Measurements from ENCODE around the gene MAB21L1. TPM values are rescaled to one million over a fixed set of nuclear protein-coding genes. Genes with fewer than 3 reads are reported as not detected.

Gene MAB21L1
- total RNA-seq, 1 experiment from 2014 or later = not detected

- CTCF ChIA-PET = no interaction called here
- TF ChIP-seq CTCF (IDR thresholded peaks at IDR 0.05) (no peak), POLR2AphosphoS5 (IDR thresholded peaks at IDR 0.05; ENCODE audit: low read depth, low read length) (no peak), REST (IDR thresholded peaks at IDR 0.05; ENCODE audit: insufficient read depth in 1 of 2, low read depth in 2 of 2, low read length in 1 of 2) (no peak), SIN3A (IDR thresholded peaks at IDR 0.05; ENCODE audit: borderline replicate concordance, insufficient read depth, low read depth, low read length) (no peak), TCF7L2 (IDR thresholded peaks at IDR 0.05; ENCODE audit: low read depth, low read length) (no peak)
- Histone ChIP-seq H3K36me3 (ENCODE audit: control insufficient read depth, insufficient read depth, low read length) (no peaks in the 10 kb centered on the region), H3K27ac (ENCODE audit: low read length) (no peak overlapping the region), H3K9me3 (ENCODE audit: control insufficient read depth, insufficient read depth, low read depth, low read length) (no peaks in the 10 kb centered on the region), H3K4me3 (ENCODE audit: low read depth in 2 of 2, low read length in 2 of 2) (no peak overlapping the region), H3K27me3 (ENCODE audit: control insufficient read depth, insufficient read depth, low read length) (no peaks in the 10 kb centered on the region), H3K4me1 (ENCODE audit: control insufficient read depth, insufficient read depth, low read length) (no peaks in the 10 kb centered on the region)
- no TSS peak for BruUV-seq (replicated peaks)
- ATAC-seq (no peak), DNase-seq (ENCODE audit: low read depth, low spot score) (no peak)
- in situ Hi-C loops (cut with HindIII; ENCODE audit: low pct_unique_long_range_greater_than_20kb, low sequenced_read_pairs) = no loop called here
- intact Hi-C loops (cut with micrococcal nuclease; ENCODE audit: unreplicated experiment) = no loop called here
- POLR2A ChIA-PET = no interaction called here
Observed at GRCh38 chr13:35518337-35518946, 42.0 kb upstream of the MAB21L1 start.

DNA sequence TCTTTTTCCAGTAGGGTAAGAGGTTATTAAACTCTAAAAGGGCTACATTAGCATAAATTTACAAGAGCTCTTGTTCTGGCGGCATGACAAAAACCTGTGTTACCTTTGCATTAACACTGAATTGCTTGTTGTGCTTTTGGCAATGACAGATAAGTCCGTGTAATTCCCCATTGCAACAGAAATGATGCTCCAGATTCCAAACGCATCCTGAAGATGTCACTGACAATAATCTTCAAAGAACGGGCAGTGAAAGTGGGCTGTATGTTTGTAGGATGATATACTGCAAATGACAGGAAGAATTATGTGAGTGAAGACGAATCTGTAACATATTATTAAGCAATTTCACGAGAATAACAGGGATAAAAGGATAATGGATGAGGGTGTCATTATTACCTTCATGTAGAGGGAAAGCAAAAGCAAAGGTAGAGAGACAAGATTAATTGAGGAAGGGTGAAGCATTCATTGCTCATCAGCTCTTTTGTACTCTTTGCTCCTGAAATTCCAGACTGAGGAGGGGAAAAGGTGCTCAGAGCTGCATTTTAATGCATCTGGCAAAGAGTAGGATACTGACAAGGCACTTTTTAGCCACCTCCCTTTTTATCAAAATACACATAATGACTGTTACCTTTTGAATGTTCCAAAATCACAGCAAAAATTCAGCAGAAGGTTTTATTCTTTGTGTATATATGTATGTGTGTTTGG, 38.5 kb upstream of the MAB21L1 start:
- BruUV-seq (replicated peaks) = no TSS peak
- ChIA-PET CTCF (no interaction called here), POLR2A (no interaction called here)
- Histone ChIP-seq H3K27ac (ENCODE audit: low read length) (no peak overlapping the region), H3K27me3 (ENCODE audit: control insufficient read depth, insufficient read depth, low read length) (no peaks in the 10 kb centered on the region), H3K4me3 (ENCODE audit: low read depth in 2 of 2, low read length in 2 of 2) (no peak overlapping the region), H3K9me3 (ENCODE audit: control insufficient read depth, insufficient read depth, low read depth, low read length) (no peaks in the 10 kb centered on the region), H3K4me1 (ENCODE audit: control insufficient read depth, insufficient read depth, low read length) (no peaks in the 10 kb centered on the region), H3K36me3 (ENCODE audit: control insufficient read depth, insufficient read depth, low read length) (no peaks in the 10 kb centered on the region)
- intact Hi-C loops (cut with micrococcal nuclease; ENCODE audit: unreplicated experiment) (no loop called here), in situ Hi-C loops (cut with HindIII; ENCODE audit: low pct_unique_long_range_greater_than_20kb, low sequenced_read_pairs) (no loop called here)
- no peak for ATAC-seq
- TF ChIP-seq POLR2AphosphoS5 (IDR thresholded peaks at IDR 0.05; ENCODE audit: low read depth, low read length) = no peak
- no peak for TF ChIP-seq CTCF (IDR thresholded peaks at IDR 0.05)
- no peak for TF ChIP-seq REST (IDR thresholded peaks at IDR 0.05; ENCODE audit: insufficient read depth in 1 of 2, low read depth in 2 of 2, low read length in 1 of 2)
- no peak for TF ChIP-seq SIN3A (IDR thresholded peaks at IDR 0.05; ENCODE audit: borderline replicate concordance, insufficient read depth, low read depth, low read length)
- TF ChIP-seq TCF7L2 (IDR thresholded peaks at IDR 0.05; ENCODE audit: low read depth, low read length) = no peak
- no peak for DNase-seq (ENCODE audit: low read depth, low spot score)

All from Panc1 (cell line).